GM12873 (cell line): ENCODE measurements around the gene SMYD3.

Experiments
- CTCF ChIP-seq: IDR thresholded peaks from 2 replicates; pipeline ENCODE4 v1.5.1; 2012; ENCODE audit warnings: low read depth, mild to moderate bottlenecking, moderate library complexity, low read length, control low read depth; ENCODE audit not compliant: insufficient read depth; ENCODE audit errors: missing control alignments

The SMYD3 gene

GRCh38 chr1:246258250-246258649 is 248.8 kb downstream of the SMYD3 start:
- no peak for TF ChIP-seq CTCF

- TF ChIP-seq CTCF = no peak
These were observed 251.3 kb downstream of the SMYD3 start for GRCh38 chr1:246255773-246256172.

- no peak for TF ChIP-seq CTCF
These were observed 252.2 kb downstream of the SMYD3 start for GRCh38 chr1:246254854-246255253.

- no peak for TF ChIP-seq CTCF
These were observed 260.6 kb downstream of the SMYD3 start for GRCh38 chr1:246246430-246246829.

- no peak for TF ChIP-seq CTCF
These were observed 261.5 kb downstream of the SMYD3 start for GRCh38 chr1:246245541-246245940.

- TF ChIP-seq CTCF = no peak
These were observed 275.0 kb downstream of the SMYD3 start for GRCh38 chr1:246232126-246232525.

GRCh38 chr1:246226041-246226440 is 281.0 kb downstream of the SMYD3 start:
- no peak for TF ChIP-seq CTCF

- no peak for TF ChIP-seq CTCF
These were observed 285.4 kb downstream of the SMYD3 start for GRCh38 chr1:246221485-246222255.
